DMS53 treated with DMSO at 0.1 percent for 48 hours (cell line): ENCODE results near the gene TLCD2.
"Not testable (repeated sequence)": the region's sequence is repeated elsewhere in the genome, so short reads cannot be mapped to it uniquely, and the experiment has no call there.

Experiments used
- DNase-seq: peaks from one replicate; lab custom pipeline; 2025; ENCODE audit not compliant: unreplicated experiment; lab: John Stamatoyannopoulos, UW

Gene TLCD2

DNA sequence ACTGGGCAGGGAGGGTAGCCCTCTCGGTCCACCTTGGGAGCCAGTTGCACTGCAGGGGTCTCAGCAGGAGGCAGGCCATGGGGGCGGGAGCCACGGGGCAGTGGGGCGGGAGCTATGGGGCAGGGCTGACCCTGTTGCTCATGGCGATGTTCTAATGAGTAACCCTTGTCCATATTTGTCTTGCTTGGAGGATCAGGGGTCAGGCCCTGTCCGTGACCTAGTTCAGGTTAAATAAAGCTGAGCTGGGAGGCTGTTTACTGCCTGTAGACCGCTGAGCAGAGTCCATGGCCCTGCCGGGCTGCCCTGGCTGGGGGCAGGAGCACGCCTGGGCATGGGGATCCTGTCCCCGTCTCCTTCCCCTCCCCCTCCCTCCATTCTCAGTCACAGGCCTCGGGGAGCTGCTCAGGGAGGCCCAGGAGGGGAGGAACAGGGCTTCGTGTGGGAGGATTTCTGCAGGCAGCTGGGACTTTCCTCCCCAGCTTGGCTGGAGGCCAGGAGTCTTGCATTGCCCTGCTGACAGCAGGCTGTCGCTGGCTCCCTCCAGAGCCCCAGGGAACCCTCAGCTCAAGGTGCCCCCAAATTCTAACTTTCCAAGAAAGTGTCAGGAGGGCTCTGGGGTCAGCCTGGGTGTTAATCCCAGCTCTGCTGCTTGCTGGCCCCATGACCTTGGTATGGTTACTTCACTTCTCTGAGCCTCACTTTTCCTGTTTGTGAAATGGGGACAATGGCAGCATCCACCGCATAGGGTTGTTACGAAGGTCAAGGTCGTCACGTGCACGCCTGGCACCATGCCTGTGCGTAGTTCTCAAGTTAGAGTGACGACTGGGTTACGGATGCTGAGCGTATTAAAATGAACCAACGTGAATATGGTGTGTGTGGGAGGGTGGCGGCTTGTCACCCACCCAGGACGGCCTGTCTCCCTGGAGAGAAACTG lies 26.4 kb upstream of the TLCD2 start:
- no peak for DNase-seq

DNA sequence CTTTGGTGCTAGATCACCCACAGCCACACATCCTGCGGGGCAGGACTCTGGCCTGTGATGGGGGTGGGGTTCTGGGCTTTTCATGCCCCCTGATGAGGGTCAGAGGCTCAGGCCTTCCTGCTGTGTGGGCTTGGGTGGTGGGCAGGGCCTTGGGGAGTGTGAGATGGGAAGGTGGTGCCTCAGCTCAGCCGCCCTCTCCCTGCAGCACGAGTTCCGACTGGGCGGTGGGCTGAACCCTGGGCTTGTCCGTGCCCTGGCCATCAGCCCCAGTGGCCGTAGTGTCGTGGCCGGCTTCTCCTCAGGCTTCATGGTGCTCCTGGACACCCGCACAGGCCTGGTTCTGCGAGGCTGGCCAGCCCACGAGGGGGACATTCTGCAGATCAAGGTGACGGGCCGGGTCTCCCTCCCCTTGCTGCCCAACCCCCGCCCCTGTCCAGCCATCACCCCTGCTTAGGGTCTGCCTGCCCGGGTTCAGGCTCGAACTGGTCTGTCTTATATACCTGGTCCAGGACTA lies 25.7 kb upstream of the TLCD2 start:
- no peak for DNase-seq

DNA sequence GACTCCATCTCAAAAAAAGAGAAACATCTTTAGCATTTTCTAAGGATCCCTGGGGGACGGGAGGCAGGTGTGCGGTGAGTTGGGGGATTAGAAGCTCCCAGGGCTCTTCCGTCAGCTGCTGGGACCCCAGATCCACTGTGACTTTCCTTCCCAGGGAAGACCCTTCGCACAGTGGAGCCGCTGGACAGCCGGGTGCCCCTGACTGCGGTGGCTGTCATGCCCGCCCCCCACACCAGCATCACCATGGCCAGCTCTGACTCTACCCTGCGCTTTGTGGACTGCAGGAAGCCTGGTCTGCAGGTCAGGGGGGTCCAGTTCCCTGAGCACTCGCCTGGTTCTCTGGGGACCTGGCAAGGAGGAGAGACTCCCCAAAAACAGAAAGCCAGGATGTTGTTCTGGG lies 25.2 kb upstream of the TLCD2 start:
- no peak for DNase-seq

DNA sequence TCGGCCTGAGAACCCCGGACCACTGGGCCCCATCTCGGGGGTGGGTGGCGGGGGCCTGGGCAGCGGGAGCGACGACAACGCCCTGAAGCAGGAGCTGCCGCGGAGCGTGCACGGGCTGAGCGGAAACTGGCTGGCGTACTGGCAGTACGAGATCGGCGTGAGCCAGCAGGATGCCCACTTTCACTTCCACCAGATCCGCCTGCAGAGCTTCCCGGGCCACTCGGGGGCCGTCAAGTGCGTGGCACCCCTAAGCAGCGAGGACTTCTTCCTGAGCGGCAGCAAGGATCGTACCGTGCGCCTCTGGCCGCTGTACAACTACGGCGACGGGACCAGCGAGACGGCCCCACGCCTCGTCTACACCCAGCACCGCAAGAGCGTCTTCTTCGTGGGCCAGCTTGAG lies 23.6 kb upstream of the TLCD2 start:
- DNase-seq = no peak

DNA sequence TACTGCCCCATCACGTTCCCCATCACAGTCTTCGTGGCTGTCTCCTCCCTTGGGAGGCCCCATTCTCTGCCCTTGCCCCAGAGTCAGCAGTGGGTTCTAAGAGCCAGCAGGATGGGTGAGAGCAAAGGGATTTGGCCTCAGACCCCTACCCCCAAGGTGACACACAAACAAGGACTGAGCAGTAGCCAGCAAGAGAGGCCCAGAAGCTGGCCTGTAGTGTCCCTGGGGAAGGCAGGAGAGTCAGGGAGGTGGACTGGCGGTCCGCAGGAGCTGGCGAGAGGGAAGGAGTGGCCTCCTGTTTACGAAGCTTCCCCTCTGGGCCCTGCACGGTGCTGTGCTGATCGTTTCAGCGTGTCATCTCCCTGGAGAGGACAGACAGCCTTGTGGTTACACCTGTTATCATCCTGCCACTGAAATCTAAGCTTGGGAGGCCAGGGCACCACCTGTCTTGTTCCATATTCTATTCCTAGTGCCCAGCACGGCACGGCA lies 22.7 kb upstream of the TLCD2 start:
- no peak for DNase-seq

DNA sequence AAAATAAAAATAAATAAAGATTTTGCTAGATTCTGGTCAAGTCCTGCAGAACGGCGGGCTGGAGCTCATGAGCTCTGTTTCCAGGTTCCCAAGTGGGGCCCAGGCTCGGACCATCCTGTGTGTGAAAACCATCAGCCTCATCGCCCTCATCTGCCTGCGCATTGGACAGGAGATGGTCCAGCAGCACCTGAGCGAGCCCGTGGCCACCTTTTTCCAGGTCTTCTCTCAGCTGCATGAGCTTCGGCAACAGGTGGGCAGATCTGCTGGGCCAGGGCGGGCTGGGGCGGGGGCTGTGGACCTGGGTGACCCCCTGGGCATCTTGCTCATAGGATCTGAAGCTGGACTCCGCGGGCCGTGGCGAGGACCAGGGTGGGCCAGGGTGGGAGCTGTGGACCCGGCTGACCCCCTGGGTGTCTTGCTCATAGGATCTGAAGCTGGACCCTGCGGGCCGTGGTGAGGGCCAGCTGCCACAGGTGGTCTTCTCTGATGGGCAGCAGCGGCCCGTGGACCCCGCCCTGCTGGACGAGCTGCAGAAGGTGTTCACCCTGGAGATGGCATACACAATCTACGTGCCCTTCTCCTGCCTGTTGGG lies 22.2 kb upstream of the TLCD2 start:
- no peak for DNase-seq

DNA sequence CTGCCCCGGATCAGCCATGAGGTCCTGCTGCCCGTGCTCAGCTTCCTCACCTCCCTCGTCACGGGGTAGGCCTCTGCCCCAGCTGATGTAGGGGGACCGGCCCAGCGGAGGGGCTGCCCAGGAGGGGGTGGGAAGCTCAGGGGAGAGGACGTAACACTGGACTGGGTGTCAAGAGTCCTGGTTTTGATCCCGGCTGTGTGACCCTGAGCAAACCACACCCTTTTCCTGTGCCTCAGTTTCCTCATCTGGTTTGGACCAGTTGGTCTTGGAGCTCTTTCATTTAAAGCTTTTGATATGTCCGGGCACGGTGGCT lies 21.0 kb upstream of the TLCD2 start:
- DNase-seq = no peak

DNA sequence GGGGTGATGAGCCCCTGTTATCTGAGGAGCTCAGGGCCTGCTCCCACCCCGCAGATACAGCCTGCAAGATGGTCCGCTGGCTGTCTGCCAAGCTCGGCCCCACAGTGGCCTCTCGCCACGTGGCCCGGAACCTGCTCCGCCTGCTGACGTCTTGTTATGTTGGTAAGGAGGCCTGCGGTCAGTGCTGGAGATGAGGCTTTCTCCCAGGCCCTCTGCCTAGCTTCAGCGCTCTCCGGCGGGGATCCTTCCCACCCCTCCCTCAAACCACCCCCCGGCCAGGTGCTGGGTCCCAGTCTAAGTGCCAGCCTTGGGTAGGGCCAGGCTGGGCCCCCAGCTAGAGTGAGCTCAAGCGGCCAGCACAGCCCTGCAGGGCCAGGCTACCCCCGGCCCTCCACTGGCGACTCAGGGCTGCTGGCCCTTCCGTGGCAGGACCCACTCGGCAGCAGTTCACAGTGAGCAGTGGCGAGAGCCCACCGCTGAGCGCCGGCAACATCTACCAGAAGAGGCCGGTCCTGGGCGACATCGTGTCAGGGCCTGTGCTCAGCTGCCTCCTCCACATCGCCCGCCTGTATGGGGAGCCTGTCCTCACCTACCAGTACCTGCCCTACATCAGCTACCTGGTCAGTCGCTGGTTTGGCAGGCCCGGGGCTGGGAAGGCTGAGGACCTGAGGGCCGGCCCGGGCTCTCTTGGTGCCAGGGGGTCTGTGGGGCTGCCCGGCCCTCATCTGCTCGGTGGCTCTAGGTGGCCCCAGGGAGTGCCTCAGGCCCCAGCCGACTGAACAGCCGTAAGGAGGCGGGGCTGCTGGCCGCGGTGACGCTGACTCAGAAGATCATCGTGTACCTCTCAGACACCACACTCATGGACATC lies 20.4 kb upstream of the TLCD2 start:
- DNase-seq = no peak

DNA sequence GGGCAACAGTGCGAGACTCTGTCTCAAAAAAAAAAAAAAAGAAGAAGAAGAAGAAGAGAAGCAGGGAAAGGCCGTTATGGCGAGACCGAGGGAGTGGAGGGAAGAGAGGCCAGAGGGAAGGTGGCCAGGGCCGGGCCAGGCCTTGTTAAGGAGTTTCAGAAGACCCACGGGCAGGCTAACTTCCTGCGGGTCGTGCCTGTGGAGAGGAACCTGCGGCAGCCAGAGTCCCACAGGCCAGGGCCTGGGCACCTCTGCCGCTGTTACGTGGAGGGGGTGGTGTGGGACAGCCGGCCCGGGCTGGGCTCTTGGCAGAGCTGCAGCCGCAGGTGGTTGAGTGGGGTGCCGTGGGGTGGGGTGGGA lies 19.8 kb upstream of the TLCD2 start:
- no peak for DNase-seq

DNA sequence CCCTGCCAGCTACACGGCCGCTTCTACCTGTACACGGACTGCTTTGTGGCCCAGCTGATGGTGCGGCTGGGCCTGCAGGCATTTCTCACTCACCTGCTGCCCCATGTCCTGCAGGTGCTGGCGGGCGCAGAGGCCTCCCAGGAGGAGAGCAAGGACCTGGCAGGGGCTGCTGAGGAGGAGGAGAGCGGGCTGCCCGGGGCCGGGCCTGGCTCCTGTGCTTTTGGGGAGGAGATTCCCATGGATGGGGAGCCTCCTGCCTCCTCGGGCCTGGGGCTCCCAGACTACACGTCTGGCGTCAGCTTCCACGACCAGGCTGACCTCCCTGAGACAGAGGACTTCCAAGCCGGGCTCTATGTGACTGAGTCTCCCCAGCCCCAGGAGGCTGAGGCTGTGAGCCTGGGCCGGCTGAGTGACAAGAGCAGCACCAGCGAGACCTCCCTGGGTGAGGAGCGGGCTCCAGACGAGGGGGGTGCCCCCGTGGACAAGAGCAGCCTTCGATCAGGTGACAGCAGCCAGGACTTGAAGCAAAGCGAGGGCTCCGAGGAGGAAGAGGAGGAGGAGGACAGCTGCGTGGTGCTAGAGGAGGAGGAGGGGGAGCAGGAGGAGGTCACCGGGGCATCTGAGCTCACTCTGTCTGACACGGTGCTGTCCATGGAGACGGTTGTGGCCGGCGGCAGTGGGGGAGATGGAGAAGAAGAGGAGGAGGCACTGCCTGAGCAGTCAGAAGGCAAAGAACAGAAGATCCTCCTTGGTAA lies 17.9 kb upstream of the TLCD2 start:
- no peak for DNase-seq

DNA sequence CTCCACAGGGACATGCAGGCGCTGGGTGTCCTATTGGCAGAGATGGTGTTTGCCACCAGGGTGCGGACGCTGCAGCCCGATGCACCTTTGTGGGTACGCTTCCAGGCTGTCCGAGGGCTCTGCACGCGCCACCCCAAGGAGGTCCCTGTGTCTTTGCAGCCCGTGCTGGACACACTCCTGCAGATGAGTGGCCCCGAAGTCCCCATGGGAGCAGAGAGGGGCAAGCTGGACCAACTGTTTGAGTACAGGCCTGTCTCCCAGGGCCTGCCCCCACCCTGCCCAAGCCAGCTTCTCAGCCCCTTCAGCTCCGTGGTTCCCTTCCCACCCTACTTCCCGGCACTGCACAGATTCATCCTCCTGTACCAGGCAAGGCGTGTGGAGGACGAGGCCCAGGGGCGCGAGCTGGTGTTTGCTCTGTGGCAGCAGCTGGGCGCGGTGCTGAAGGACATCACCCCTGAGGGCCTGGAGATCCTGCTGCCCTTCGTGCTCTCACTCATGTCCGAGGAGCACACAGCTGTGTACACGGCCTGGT lies 17.1 kb upstream of the TLCD2 start:
- no peak for DNase-seq

DNA sequence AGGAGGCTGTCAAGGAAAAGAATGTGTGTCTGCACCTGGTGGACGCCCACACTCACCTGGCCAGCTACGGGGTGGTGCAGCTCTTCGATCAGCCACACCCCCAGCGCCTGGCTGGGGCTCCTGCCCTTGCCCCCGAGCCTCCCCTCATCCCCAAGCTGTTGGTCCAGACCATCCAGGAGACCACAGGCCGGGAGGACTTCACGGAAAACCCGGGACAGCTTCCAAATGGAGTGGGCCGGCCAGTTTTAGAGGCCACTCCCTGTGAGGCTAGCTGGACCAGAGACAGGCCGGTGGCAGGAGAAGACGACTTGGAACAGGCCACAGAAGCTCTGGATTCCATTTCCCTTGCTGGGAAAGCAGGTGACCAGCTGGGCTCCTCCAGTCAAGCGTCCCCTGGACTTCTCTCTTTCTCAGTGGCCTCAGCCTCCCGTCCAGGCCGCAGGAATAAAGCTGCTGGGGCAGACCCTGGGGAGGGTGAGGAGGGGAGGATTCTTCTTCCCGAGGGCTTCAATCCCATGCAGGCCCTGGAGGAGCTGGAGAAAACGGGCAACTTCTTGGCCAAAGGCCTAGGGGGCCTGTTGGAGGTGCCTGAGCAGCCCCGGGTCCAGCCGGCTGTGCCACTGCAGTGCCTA lies 16.6 kb upstream of the TLCD2 start:
- DNase-seq = no peak

DNA sequence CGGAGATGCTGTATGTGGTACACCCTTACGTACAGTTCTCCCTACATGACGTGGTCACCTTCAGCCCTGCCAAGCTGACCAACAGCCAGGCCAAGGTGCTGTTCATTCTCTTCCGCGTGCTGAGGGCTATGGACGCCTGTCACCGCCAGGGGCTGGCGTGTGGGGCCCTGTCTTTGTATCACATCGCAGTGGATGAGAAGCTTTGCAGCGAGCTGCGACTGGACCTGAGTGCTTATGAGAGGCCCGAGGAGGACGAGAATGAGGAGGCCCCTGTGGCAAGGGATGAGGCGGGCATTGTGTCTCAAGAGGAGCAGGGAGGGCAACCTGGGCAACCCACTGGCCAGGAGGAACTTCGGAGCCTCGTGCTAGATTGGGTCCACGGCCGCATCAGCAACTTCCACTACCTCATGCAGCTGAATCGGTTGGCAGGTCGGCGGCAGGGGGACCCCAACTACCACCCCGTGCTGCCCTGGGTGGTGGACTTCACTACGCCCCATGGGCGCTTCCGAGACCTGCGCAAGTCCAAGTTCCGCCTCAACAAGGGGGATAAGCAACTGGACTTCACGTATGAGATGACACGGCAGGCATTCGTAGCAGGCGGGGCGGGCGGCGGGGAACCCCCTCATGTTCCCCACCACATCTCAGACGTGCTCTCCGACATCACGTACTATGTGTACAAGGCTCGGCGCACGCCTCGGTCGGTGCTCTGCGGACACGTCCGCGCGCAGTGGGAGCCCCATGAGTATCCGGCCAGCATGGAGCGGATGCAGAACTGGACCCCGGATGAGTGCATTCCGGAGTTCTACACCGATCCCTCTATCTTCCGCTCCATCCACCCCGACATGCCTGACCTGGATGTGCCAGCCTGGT lies 15.7 kb upstream of the TLCD2 start:
- DNase-seq = no peak

DNA sequence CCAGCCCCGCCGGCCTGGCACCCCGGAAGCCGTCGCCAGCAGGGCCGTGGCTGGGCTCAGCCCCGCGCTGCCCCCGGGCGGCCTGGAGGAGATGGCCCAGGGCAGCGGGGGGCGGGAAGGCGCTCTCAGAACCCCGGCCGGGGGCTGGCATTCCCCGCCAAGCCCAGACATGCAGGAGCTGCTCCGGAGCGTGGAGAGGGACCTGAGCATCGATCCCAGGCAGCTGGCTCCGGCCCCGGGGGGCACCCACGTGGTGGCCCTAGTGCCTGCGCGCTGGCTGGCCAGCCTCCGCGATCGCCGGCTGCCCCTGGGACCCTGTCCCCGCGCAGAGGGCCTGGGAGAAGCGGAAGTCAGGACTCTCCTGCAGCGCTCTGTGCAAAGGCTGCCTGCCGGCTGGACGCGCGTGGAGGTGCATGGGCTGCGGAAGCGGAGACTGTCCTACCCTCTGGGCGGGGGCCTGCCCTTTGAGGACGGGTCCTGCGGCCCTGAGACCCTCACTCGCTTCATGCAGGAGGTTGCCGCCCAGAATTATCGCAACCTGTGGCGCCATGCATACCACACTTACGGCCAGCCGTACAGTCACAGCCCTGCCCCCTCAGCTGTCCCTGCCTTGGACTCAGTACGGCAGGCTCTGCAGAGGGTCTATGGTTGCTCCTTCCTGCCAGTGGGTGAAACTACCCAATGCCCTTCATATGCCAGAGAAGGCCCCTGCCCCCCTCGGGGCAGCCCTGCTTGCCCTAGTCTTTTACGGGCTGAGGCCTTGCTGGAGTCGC lies 14.9 kb upstream of the TLCD2 start:
- no peak for DNase-seq

DNA sequence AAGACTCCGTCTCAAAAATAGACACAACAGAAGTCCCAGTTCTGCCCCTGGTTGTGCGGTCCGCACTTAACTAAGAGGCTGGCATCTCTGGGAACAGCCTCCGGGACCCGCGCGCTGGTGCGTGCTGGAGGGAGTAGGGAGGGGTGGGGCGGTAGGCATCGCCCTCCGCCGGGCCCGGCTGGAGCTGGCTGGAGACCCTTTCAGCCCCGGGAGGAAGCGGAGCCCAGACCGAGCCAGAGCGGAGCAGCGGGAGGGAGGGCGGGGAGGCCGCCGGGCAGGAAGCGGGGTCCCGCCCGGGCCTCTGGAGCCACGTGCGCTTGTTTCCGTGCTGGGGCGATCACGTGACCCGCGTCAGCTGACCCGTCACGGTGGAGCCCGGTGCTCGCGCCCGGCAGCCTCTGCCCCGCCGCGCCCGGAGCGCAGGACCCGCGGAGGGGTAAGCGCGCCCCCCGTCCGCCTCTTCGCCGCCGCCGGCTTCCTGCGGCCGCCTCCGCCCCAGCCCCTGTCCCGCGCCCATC lies 14.2 kb upstream of the TLCD2 start, which contains the start of gene WDR81:
TSS of gene WDR81 (plus strand) at position 354 of the 518 bp plus-strand sequence. CDS start 256 bp downstream, outside the sequence.
- peak; percentile 52 for DNase-seq

DNA sequence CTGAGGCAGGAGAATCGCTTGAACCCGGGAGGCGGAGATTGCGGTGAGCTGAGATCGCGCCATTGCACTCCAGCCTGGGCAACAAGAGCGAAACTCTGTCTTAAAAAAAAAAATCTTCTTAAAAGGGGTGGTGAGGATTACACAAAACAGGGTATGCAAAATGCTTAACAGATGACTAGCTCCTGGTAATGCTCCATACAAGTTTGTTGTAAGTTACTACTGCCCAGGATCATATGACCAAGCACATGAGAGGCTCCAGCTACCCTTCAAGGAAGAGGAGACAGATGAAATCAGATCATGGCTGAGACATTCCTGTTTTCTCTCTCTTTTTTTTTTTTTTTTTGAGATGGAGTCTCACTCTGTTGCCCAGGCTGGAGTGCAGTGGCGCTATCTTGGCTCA lies 11.8 kb upstream of the TLCD2 start:
- not testable (repeated sequence) for DNase-seq

DNA sequence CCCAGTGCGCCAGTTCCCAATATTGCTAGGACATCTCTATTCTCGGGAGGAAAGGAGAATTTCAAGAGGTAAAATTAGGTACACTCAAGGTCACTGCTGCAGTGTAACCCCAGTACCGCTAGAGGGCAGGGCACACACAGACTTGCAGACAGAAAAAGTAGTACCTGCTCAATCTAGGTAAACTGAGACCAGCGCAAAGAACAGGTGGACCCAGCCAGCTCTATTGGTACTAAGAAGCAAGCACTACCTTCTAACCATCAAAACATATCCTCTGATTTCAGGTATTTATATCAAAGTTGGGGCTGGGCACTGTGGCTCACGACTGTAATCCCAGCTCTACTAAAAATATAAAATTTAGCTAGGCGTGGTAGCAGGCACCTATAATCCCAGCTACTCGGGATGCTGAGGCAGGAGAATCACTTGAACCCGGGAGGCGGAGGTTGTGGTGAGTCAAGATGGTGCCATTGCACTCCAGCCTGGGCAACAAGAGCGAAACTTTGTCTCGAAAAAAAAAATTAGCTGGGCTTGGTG lies 10.7 kb upstream of the TLCD2 start:
- peak; percentile 17 for DNase-seq
